Esophagus muscularis mucosa (tissue), 3 donors: ENCODE measurements around the gene ITPRIP.

ENCODE experiments used
- POLR2A ChIP-seq: fragments of 450-650 bp; IDR thresholded peaks from one replicate; pipeline ENCODE4 v1.6.1; 2017; ENCODE audit warnings: antibody characterized with exemption, moderate library complexity, mild to moderate bottlenecking, low read depth
- POLR2AphosphoS5 ChIP-seq, 2 donors: sonication (generic); formaldehyde crosslinking; IDR thresholded peaks; one replicate each; pipeline ENCODE4 v1.6.1; 2017; ENCODE audit warnings: antibody characterized with exemption in 2 of 2
- TF ChIP-seq, protein P1 (sequence below), 3 experiments: fragments of 200-600 bp in 2 of 3; fragments of 450-650 bp in 1 of 3; sonication (generic) in 2 of 3; IDR thresholded peaks; one replicate each; pipeline ENCODE4 v1.5.1; 2017 to 2019; ENCODE audit warnings: antibody characterized with exemption in 3 of 3, mild to moderate bottlenecking in 2 of 3, moderate library complexity in 1 of 3

DNA sequence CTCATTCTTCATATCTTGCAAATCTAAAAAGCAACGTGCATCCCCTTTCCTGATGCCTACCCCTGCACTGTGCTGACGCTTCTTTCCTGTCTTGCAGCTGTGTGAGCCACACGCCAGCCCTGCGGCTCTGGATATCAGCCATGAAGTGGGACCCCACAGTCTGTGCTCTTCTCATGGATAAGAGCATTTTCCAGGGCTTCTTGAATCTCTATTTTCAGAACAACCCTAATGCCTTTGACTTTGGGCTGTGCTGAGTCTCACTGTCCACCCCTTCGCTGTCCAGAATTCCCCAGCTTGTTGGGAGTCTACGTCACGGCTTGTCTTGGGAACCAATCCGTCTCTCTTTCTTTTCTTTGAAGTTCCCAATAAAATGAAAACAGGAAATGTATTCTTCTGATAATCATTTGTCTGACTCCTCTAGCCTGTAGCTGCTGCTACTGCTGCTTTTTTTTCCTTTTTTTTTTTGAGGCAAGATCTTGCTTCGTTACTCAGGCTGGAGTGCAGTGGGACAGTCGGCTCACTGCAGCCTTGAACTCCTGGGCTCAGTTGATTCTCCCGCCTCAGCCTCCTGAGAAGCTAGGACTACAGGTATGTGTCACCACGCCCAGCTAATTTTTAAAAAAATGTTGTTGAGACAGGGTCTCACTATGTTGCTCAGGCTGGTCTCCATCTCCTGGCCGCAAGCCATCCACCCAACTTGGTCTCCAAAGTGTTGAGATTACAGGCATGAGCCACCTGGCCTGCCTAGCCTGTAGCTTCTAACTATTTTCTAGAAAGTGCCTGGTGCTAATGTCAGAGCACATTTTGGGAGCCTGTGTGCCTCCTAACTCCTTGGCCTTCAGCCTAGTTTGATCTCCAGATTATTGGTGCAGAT is 39.0 kb downstream of the ITPRIP start:
- TF ChIP-seq POLR2AphosphoS5 (IDR thresholded peaks at IDR 0.05) (peak in 1 of 2 donors; percentile 6), POLR2A (no peak)
- TF ChIP-seq, protein P1, sequence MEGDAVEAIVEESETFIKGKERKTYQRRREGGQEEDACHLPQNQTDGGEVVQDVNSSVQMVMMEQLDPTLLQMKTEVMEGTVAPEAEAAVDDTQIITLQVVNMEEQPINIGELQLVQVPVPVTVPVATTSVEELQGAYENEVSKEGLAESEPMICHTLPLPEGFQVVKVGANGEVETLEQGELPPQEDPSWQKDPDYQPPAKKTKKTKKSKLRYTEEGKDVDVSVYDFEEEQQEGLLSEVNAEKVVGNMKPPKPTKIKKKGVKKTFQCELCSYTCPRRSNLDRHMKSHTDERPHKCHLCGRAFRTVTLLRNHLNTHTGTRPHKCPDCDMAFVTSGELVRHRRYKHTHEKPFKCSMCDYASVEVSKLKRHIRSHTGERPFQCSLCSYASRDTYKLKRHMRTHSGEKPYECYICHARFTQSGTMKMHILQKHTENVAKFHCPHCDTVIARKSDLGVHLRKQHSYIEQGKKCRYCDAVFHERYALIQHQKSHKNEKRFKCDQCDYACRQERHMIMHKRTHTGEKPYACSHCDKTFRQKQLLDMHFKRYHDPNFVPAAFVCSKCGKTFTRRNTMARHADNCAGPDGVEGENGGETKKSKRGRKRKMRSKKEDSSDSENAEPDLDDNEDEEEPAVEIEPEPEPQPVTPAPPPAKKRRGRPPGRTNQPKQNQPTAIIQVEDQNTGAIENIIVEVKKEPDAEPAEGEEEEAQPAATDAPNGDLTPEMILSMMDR (IDR thresholded peaks at IDR 0.05), result no peak
